ENCODE results near the gene ASMT. TPM values are rescaled to one million over a fixed set of nuclear protein-coding genes. Genes with fewer than 3 reads are reported as not detected.

ASMT gene
- total and polyA plus RNA-seq, 2 of the 4 experiments (the other 2 are of a cell fraction): not detected

GRCh38 chrX:1600406-1601050, 14.3 kb upstream of the ASMT start:
- ChIA-PET POLR2A (ENCODE audit: unreplicated experiment) (no interaction called here), CTCF (no interaction called here)
- Histone ChIP-seq H3K18ac (ENCODE audit: low read depth, low read length) (no peak overlapping the region), H2BK120ac (ENCODE audit: low read depth, low read length) (no peak overlapping the region), H3K4me2 (ENCODE audit: low read depth, low read length) (no peak overlapping the region), H3K9ac (ENCODE audit: low read depth, low read length) (no peak overlapping the region), H3K14ac (replicated peaks; ENCODE audit: low read depth, low read length) (no peak overlapping the region), H3K36me3 (ENCODE audit: control insufficient read depth, insufficient read depth, low read length) (peaks cover 72% of the 10 kb centered on the region), H3K4ac (ENCODE audit: low read depth, low read length) (no peak overlapping the region), H2BK5ac (ENCODE audit: low read depth, low read length, poor library complexity, severe bottlenecking) (no peak overlapping the region), H3K23ac (ENCODE audit: low read depth, low read length) (no peak overlapping the region), H4K91ac (ENCODE audit: insufficient read depth, low read depth, low read length) (no peak overlapping the region), H2AFZ (replicated peaks; ENCODE audit: low read length, poor library complexity) (no peak overlapping the region), H3K27me3 (ENCODE audit: control insufficient read depth, insufficient read depth, low read length) (no peaks in the 10 kb centered on the region), H2AK9ac (replicated peaks; ENCODE audit: low read depth, low read length, poor library complexity) (no peak overlapping the region), H4K8ac (ENCODE audit: low read depth in 2 of 2, low read length in 2 of 2) (no peak overlapping the region), H3K9me3 (ENCODE audit: control insufficient read depth, insufficient read depth, low read length) (peaks cover 5% of the 10 kb centered on the region; the same call in 1 of the 2 replicates), H3K79me1 (ENCODE audit: low read depth in 1 of 2, low read length in 2 of 2) (peaks cover 4 to 13% of the 10 kb centered on the region in 2 experiments; a peak in 3 of 4 replicates), H2AK5ac (ENCODE audit: low read depth, low read length) (no peak overlapping the region), H2BK15ac (ENCODE audit: low read depth, low read length) (no peak overlapping the region), H3K4me3 (ENCODE audit: insufficient read depth, low read depth, low read length) (no peak overlapping the region), H3K4me1 (ENCODE audit: control insufficient read depth, insufficient read depth, low read length) (no peaks in the 10 kb centered on the region), H2BK20ac (ENCODE audit: low read depth, low read length) (no peak overlapping the region), H3K9me1 (ENCODE audit: insufficient read depth, low read length) (peaks cover 4% of the 10 kb centered on the region; the same call in 1 of the 2 replicates), H4K20me1 (ENCODE audit: insufficient read depth, low read length) (peaks cover 29% of the 10 kb centered on the region), H3K56ac (ENCODE audit: extremely low read depth, insufficient read depth, low read length) (no peak overlapping the region), H4K5ac (ENCODE audit: low read depth, low read length) (no peak overlapping the region), H3K27ac (ENCODE audit: insufficient read depth, low read length) (no peak overlapping the region)
- no TSS peak for BruUV-seq (replicated peaks)
- TF ChIP-seq, protein P1, sequence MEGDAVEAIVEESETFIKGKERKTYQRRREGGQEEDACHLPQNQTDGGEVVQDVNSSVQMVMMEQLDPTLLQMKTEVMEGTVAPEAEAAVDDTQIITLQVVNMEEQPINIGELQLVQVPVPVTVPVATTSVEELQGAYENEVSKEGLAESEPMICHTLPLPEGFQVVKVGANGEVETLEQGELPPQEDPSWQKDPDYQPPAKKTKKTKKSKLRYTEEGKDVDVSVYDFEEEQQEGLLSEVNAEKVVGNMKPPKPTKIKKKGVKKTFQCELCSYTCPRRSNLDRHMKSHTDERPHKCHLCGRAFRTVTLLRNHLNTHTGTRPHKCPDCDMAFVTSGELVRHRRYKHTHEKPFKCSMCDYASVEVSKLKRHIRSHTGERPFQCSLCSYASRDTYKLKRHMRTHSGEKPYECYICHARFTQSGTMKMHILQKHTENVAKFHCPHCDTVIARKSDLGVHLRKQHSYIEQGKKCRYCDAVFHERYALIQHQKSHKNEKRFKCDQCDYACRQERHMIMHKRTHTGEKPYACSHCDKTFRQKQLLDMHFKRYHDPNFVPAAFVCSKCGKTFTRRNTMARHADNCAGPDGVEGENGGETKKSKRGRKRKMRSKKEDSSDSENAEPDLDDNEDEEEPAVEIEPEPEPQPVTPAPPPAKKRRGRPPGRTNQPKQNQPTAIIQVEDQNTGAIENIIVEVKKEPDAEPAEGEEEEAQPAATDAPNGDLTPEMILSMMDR (conservative IDR thresholded peaks at IDR 0.05; ENCODE audit: low read depth, low read length): no peak
- TF ChIP-seq RCOR1 (IDR thresholded peaks at IDR 0.05; ENCODE audit: insufficient replicate concordance, low read length) (no peak), POLR2A (IDR thresholded peaks at IDR 0.05; ENCODE audit: low read depth, low read length) (no peak), ELK1 (IDR thresholded peaks at IDR 0.05; ENCODE audit: borderline replicate concordance, low read depth, low read length) (no peak), NFE2L2 (IDR thresholded peaks at IDR 0.05; ENCODE audit: low read depth, low read length) (no peak), USF2 (IDR thresholded peaks at IDR 0.05; ENCODE audit: low read depth, low read length) (no peak), FOS (IDR thresholded peaks at IDR 0.05; ENCODE audit: low read depth, low read length) (no peak), SMC3 (IDR thresholded peaks at IDR 0.05; ENCODE audit: low read depth, low read length) (no peak), CHD1 (IDR thresholded peaks at IDR 0.05; ENCODE audit: low read depth, low read length) (no peak), BHLHE40 (IDR thresholded peaks at IDR 0.05; ENCODE audit: low read depth, low read length) (no peak), MAZ (IDR thresholded peaks at IDR 0.05; ENCODE audit: borderline replicate concordance, low read depth, low read length) (no peak), RFX5 (IDR thresholded peaks at IDR 0.05; ENCODE audit: low read depth, low read length) (no peak), CEBPB (IDR thresholded peaks at IDR 0.05; ENCODE audit: low read depth, low read length) (no peak), RAD21 (IDR thresholded peaks at IDR 0.05; ENCODE audit: low read length) (no peak), MAFK (IDR thresholded peaks at IDR 0.05; ENCODE audit: low read depth, low read length) (no peak), MXI1 (IDR thresholded peaks at IDR 0.05; ENCODE audit: borderline replicate concordance, low read depth, low read length) (no peak)
- intact Hi-C loops (cut with micrococcal nuclease): no loop called here
- in situ Hi-C loops (cut with MboI; ENCODE audit: low sequenced_read_pairs): no loop called here
- no peak for ATAC-seq (ENCODE audit: low read depth)
- WGBS, 2 experiments (ENCODE audit: extremely low coverage in 2 of 2, insufficient read length in 1 of 2): 96% methylated on average over 22 of the region's 52 CpGs; no CpG with 5 or more reads in 1 of the 2 experiments
- dilution Hi-C loops (cut with HindIII; ENCODE audit: low sequenced_read_pairs, unreplicated experiment): no loop called here
- DNase-seq: no peak

Data from IMR-90 (cell line).